KOPT-K1 (cell line): Measurements from ENCODE around the gene LCA5.
"Not testable (repeated sequence)": the region's sequence is repeated elsewhere in the genome, so short reads cannot be mapped to it uniquely, and the experiment has no call there.

Experiments used
- H3K27ac ChIP-seq: fragments of 200-600 bp; sonication (generic); 2 replicates; pipeline ENCODE4 v1.5.1; 2016; ENCODE audit warnings: antibody characterized with exemption, mild to moderate bottlenecking, low read depth, low read length; ENCODE audit not compliant: poor library complexity, severe bottlenecking
- H3K36me3 ChIP-seq: fragments of 200-600 bp; sonication (generic); 2 replicates; pipeline ENCODE4 v1.5.1; 2017; ENCODE audit warnings: antibody characterized with exemption, mild to moderate bottlenecking, low read length, moderate library complexity; ENCODE audit not compliant: insufficient read depth
- H3K9me3 ChIP-seq: fragments of 200-600 bp; sonication (generic); 2 replicates; pipeline ENCODE4 v1.5.1; 2017; ENCODE audit warnings: antibody characterized with exemption, low read length, mild to moderate bottlenecking; ENCODE audit not compliant: insufficient read depth, poor library complexity, severe bottlenecking

LCA5 gene

DNA sequence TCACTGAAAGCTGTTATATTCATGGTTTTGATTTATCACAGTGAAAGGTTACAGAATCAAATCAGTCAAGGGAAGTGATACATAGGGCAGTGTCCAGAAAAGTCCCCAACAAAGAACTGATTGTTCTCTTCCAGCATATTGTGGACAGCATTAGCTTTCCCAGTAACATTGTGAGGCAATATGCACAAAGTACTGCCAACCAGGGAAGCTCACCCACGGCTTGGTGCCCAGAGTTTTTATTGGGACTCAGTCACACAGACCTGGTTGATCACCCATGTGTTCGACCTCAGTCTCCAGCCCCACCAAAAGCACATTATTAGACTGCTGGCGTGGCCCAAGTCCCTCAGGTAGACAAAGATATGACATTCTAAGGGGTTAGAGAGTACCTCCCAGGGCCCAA is 76.0 kb downstream of the LCA5 start:
- Histone ChIP-seq H3K9me3 (no peaks in the 10 kb centered on the region), H3K36me3 (no peaks in the 10 kb centered on the region), H3K27ac (no peak overlapping the region)

DNA sequence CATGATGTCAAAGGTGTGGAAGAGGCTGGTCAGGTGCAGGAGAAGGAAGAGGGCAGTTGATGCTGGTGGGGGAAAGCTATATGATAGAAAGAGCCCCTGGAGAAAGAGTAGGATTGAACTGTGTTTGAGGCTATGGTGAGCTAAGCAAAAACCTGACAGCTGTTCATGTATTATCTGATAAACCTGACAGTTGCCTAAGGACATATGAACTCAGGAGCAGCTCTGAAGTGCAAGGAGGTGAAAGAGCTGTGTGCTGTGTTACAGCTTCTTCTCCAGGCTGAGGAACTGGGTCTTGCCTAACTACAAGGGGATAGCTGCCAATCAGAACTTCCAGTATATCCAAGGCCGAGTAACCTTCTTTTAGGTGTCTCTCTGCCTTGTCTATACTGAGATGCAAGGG is 81.8 kb downstream of the LCA5 start:
- Histone ChIP-seq H3K36me3 (no peaks in the 10 kb centered on the region), H3K9me3 (no peaks in the 10 kb centered on the region), H3K27ac (no peak overlapping the region)

DNA sequence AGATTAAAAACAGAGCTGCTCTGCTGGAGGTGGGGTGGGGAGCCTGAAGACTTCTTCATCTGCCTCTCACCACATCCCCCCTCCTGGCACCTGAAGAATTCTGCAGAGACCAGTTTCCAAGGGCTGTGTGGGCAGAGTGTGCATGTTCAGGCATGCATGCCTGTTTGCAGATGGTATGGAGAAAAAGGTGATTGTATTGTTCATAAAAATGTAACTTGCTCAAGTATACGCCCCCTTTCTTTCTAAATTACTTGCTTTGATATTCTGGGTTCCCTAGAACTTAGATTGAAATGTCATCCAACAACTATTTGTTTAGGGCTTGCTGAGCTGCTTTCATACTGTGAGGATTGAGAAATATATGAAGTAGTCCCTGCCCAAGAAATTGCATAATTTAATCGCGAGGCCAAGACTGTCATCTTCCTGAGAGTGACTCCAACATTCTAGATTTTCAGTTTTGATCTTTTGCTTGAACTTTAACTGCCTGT is 83.6 kb downstream of the LCA5 start:
- Histone ChIP-seq H3K9me3 (no peaks in the 10 kb centered on the region), H3K36me3 (no peaks in the 10 kb centered on the region), H3K27ac (no peak overlapping the region)

DNA sequence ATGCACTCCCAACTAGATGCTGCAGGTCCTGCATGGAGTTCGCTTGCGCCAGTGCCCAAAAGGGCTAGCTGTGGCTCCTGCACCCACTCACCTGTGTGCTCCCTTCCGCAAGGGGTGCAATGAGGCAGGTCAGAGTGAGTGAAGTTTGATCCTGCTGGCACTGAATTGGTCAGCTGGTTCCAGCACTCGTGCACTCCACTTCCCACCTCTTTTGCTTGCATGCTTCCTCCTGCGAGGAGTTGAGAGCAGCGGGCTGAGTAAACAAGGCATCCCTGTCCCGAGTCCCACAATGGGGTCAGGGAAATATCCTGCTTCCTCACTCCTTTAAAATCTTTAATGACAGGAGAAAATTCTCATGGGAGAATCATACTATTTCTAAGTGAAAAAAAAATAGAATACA is 86.2 kb downstream of the LCA5 start:
- Histone ChIP-seq H3K27ac (no peak overlapping the region), H3K36me3 (no peaks in the 10 kb centered on the region), H3K9me3 (no peaks in the 10 kb centered on the region)

DNA sequence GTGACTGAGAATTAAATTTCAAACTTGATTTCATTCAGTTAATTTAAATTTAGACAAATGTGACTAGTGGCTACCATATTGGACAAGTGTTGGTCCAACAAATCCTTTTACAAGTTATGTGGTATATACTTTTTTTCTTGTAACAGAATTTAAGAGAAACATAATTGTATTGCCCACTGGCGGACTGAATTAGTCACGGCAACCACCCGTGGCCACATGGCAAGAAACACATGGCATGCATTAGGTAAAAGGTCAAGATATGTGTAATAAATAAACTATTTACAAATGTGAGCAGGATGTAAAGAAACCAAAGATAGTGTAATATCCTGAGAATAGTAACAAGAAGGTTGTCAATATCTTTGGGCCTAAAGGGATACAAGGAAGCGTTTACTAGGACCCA is 91.2 kb downstream of the LCA5 start:
- Histone ChIP-seq H3K36me3 (no peaks in the 10 kb centered on the region), H3K9me3 (no peaks in the 10 kb centered on the region), H3K27ac (no peak overlapping the region)

DNA sequence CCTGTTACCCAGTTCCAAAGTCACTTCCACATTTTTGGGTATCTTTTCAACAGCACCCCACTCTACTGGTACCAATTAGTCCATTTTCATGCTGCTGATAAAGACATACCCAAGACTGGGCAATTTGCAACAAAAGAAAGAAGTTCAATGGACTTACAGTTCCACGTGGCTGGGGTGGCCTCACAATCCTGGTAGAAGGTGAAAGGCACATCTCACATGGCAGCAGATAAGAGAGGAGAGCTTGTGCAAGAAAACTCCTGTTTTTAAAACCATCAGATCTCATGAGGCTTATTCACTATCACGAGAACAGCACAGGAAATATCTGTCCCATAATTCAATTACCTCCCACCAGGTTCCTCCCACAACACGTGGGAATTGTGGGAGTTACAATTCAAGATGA is 93.4 kb downstream of the LCA5 start:
- not testable (repeated sequence) for H3K9me3 ChIP-seq, H3K27ac ChIP-seq, H3K36me3 ChIP-seq

DNA sequence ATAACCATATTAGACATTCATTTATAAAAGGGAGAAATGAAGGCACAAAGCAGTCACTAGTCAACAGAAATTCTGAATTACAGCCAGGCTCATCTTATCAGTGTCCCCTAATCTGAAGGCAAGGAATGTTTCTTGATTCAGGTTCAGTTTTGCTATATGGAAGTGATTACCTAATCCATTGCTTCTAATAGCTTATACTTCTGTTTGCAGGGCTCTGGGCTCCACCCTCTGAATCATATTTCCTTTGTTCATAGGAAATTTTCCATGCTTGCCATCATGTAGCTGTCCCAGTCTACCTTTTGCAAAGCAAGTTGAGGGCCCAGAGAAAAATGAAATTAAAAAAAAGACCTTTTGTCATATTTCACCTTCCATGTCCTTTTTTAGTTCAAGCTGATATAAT is 96.0 kb downstream of the LCA5 start:
- H3K27ac ChIP-seq, result no peak overlapping the region
- no peaks in the 10 kb centered on the region for H3K36me3 ChIP-seq
- H3K9me3 ChIP-seq, result no peaks in the 10 kb centered on the region

DNA sequence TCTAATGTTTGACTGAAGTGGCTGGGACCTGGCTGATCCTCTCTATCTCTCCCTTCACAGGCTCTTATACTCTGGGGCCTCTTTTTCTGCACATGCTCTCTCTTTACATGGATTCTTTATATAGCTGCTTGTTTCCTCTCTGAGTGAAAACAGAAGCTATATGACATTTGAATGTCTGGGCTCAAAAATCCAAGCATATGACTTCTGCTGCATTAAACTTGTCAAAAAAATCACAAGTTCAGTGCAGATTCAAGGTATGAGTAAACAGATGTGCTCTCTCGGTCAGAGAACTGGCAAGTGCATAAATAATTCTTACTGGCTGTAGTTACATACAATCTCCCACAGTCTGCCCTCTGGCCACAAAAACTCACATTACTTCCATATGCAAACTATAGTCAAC is 96.6 kb downstream of the LCA5 start:
- Histone ChIP-seq H3K9me3 (no peaks in the 10 kb centered on the region), H3K27ac (no peak overlapping the region), H3K36me3 (no peaks in the 10 kb centered on the region)

DNA sequence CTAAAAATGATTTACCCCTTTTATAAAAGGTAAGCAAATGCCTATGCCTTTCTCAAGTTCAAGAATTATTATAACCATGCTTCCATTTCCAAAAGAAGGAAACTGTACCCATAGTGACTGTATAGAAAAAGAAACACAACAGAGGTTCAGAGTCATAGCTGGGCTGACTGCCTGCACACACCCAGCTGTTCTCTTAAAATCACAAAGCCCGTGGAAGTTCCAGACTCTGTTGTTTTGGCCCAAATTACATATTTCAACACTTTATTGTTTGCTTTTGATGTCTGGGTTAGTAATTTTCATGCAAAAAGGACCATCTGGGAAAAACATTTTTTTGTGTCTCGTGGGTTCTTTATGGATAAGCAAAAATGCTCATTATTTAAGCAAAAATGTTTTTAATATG is 99.2 kb downstream of the LCA5 start:
- Histone ChIP-seq H3K36me3 (no peaks in the 10 kb centered on the region), H3K9me3 (no peaks in the 10 kb centered on the region), H3K27ac (no peak overlapping the region)

DNA sequence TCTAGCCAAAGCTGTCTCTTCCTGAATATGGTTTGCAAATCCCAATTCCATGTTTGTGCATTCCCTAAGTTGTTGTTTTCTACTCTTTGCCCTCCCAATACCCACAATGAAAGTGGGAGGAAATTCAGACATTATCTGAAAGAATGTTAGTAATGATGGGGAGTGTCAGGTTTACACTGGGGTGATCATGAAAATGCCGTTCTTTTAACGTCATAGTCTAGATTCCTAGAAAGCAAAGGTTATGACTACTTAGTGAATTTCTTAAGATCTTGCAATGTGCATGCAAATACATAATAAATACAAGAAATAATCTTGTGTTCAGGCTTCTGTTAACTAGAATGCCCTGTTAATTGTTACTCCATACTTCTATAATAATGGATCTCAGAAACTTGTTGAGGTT is 101.0 kb downstream of the LCA5 start:
- H3K27ac ChIP-seq, result no peak overlapping the region
- no peaks in the 10 kb centered on the region for H3K36me3 ChIP-seq
- no peaks in the 10 kb centered on the region for H3K9me3 ChIP-seq

DNA sequence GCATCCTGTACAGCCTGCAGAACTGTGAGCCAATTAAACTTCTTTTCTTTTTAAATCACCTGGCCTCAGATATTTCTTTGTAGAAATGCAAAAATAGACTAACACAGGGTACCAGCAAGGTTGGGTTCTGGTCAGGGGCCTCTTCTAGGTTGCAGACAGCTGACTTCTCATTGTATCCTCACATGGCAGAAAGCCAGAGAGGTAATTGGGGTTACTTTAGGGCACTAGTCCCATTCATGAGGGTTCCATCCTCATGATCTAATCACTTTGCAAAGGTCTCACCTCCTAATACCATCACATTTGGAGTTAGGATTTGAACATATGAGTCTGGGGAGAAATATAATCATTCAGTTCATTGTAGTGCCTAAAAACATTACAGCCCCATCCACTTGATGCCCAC is 101.5 kb downstream of the LCA5 start:
- H3K9me3 ChIP-seq, result no peaks in the 10 kb centered on the region
- no peak overlapping the region for H3K27ac ChIP-seq
- no peaks in the 10 kb centered on the region for H3K36me3 ChIP-seq
